IMR-90 (cell line): ENCODE data around the gene GJA10. TPM values are rescaled to one million over a fixed set of nuclear protein-coding genes. Genes with fewer than 3 reads are reported as not detected.

Experiments used
- ATAC-seq: fragments of 200-7000 bp; cut with Tn5 transposase; 2 replicates; pipeline ENCODE4 v1.9.1; 2020; ENCODE audit warnings: low read depth, mild to moderate bottlenecking, moderate library complexity
- BruUV-seq: library from RNA; stranded (reverse); fragments of 400-500 nt; replicated peaks from 2 replicates; lab custom pipeline; 2021; lab: Mats Ljungman, UMichigan
- CTCF ChIA-PET: fragments of 300-600 bp; formaldehyde crosslinking; extraction: SDS; loops from one replicate; lab custom pipeline; 2021; ENCODE audit warnings: antibody characterized with exemption; lab: Yijun Ruan, JAX
- POLR2A ChIA-PET: fragments of 300-600 bp; sonication (Branson Sonifier 250); formaldehyde crosslinking; loops from one replicate; lab custom pipeline; 2022; ENCODE audit warnings: antibody characterized with exemption; ENCODE audit not compliant: unreplicated experiment; lab: Charles Lee
- DNase-seq: peaks from one replicate; pipeline ENCODE4 v3.0.0; 2013
- H2AFZ ChIP-seq: replicated peaks from 2 replicates; pipeline ENCODE3; 2013; ENCODE audit warnings: low read length, mild to moderate bottlenecking; ENCODE audit not compliant: poor library complexity
- H2AK5ac ChIP-seq: 2 replicates; pipeline ENCODE4 v1.6.1; 2013; ENCODE audit warnings: low read depth, low read length, inconsistent platforms
- H2AK9ac ChIP-seq: replicated peaks from 2 replicates; pipeline ENCODE3; 2013; ENCODE audit warnings: mild to moderate bottlenecking, low read depth, low read length, moderate library complexity; ENCODE audit not compliant: poor library complexity
- H2BK120ac ChIP-seq: 2 replicates; pipeline ENCODE4 v1.6.1; 2013; ENCODE audit warnings: low read depth, low read length, inconsistent platforms
- H2BK15ac ChIP-seq: 3 replicates; pipeline ENCODE4 v1.6.1; 2013; ENCODE audit warnings: low read depth, low read length, inconsistent platforms
- H2BK20ac ChIP-seq: 2 replicates; pipeline ENCODE4 v1.6.1; 2013; ENCODE audit warnings: low read depth, mild to moderate bottlenecking, inconsistent platforms, low read length, moderate library complexity
- H2BK5ac ChIP-seq: 2 replicates; pipeline ENCODE4 v1.6.1; 2013; ENCODE audit warnings: mild to moderate bottlenecking, low read depth, low read length, inconsistent platforms; ENCODE audit not compliant: poor library complexity, severe bottlenecking
- H3K14ac ChIP-seq: replicated peaks from 2 replicates; pipeline ENCODE4 v1.6.1; 2013; ENCODE audit warnings: low read depth, low read length, inconsistent platforms
- H3K18ac ChIP-seq: 2 replicates; pipeline ENCODE4 v1.6.1; 2013; ENCODE audit warnings: low read depth, low read length, control low read depth
- H3K23ac ChIP-seq: 2 replicates; pipeline ENCODE4 v1.6.1; 2013; ENCODE audit warnings: low read depth, low read length, inconsistent platforms
- H3K27ac ChIP-seq: 2 replicates; pipeline ENCODE4 v1.5.1; 2013; ENCODE audit warnings: mild to moderate bottlenecking, control low read depth, low read length; ENCODE audit not compliant: insufficient read depth
- H3K27me3 ChIP-seq: 2 replicates; pipeline ENCODE4 v1.6.1; 2013; ENCODE audit warnings: low read length; ENCODE audit not compliant: control insufficient read depth, insufficient read depth
- H3K36me3 ChIP-seq: 2 replicates; pipeline ENCODE4 v1.6.1; 2013; ENCODE audit warnings: low read length, mixed read lengths; ENCODE audit not compliant: control insufficient read depth, insufficient read depth
- H3K4ac ChIP-seq: 2 replicates; pipeline ENCODE4 v1.6.1; 2013; ENCODE audit warnings: low read depth, low read length, inconsistent platforms
- H3K4me1 ChIP-seq: 2 replicates; pipeline ENCODE4 v1.6.1; 2013; ENCODE audit warnings: low read length, mixed read lengths; ENCODE audit not compliant: control insufficient read depth, insufficient read depth
- H3K4me2 ChIP-seq: 2 replicates; pipeline ENCODE4 v1.6.1; 2013; ENCODE audit warnings: low read depth, mild to moderate bottlenecking, control low read depth, low read length, moderate library complexity
- H3K4me3 ChIP-seq: 2 replicates; pipeline ENCODE4 v1.5.1; 2013; ENCODE audit warnings: low read depth, mild to moderate bottlenecking, control low read depth, low read length, moderate library complexity; ENCODE audit not compliant: insufficient read depth
- H3K56ac ChIP-seq: 2 replicates; pipeline ENCODE4 v1.6.1; 2013; ENCODE audit warnings: low read length, inconsistent platforms; ENCODE audit not compliant: insufficient read depth; ENCODE audit errors: extremely low read depth
- H3K79me1 ChIP-seq, 2 experiments: 2 replicates each; pipeline ENCODE4 v1.6.1; 2013; ENCODE audit warnings: low read length in 2 of 2, inconsistent platforms in 1 of 2, low read depth in 1 of 2
- H3K9ac ChIP-seq: 2 replicates; pipeline ENCODE4 v1.6.1; 2013; ENCODE audit warnings: low read depth, low read length, control low read depth
- H3K9me1 ChIP-seq: 2 replicates; pipeline ENCODE4 v1.6.1; 2013; ENCODE audit warnings: low read length, inconsistent platforms; ENCODE audit not compliant: insufficient read depth
- H3K9me3 ChIP-seq: 2 replicates; pipeline ENCODE4 v1.6.1; 2013; ENCODE audit warnings: low read length; ENCODE audit not compliant: control insufficient read depth, insufficient read depth
- H4K20me1 ChIP-seq: 2 replicates; pipeline ENCODE4 v1.6.1; 2013; ENCODE audit warnings: low read length, inconsistent platforms; ENCODE audit not compliant: insufficient read depth
- H4K5ac ChIP-seq: 2 replicates; pipeline ENCODE4 v1.6.1; 2013; ENCODE audit warnings: mild to moderate bottlenecking, low read depth, low read length, control low read depth
- H4K8ac ChIP-seq, 2 experiments: 2 replicates each; pipeline ENCODE4 v1.6.1; 2013; ENCODE audit warnings: low read depth in 2 of 2, low read length in 2 of 2, control low read depth in 1 of 2, inconsistent platforms in 1 of 2
- H4K91ac ChIP-seq: 2 replicates; pipeline ENCODE4 v1.6.1; 2013; ENCODE audit warnings: low read depth, low read length, inconsistent platforms; ENCODE audit not compliant: insufficient read depth
- BHLHE40 ChIP-seq: fragments of 150-350 bp; IDR thresholded peaks from 2 replicates; pipeline ENCODE4 v1.6.1; 2016; ENCODE audit warnings: mild to moderate bottlenecking, low read depth, low read length
- CEBPB ChIP-seq: IDR thresholded peaks from 2 replicates; pipeline ENCODE4 v1.6.1; 2012; ENCODE audit warnings: low read depth, low read length, improper control_type of control experiment
- POLR2A ChIP-seq: IDR thresholded peaks from 2 replicates; pipeline ENCODE4 v1.6.1; 2012; ENCODE audit warnings: mild to moderate bottlenecking, low read depth, low read length
- RFX5 ChIP-seq: IDR thresholded peaks from 2 replicates; pipeline ENCODE4 v1.8.0; 2012; ENCODE audit warnings: low read depth, mild to moderate bottlenecking, low read length, moderate library complexity
- SMC3 ChIP-seq: fragments of 150-350 bp; IDR thresholded peaks from 2 replicates; pipeline ENCODE4 v1.6.1; 2016; ENCODE audit warnings: low read depth, mild to moderate bottlenecking, antibody characterized with exemption, low read length, moderate library complexity
- WGBS, 2 experiments: methylation state at CpG; one replicate each; pipeline versions ENCODE4 v1.1.5 to v1.1.7; 2013; ENCODE audit warnings: missing lambda C conversion rate in 2 of 2; ENCODE audit not compliant: insufficient read length in 1 of 2; ENCODE audit errors: extremely low coverage in 2 of 2; 5-methylcytosine and 5-hydroxymethylcytosine counted together
- dilution Hi-C: fragments of 300-500 bp; cut with HindIII; formaldehyde crosslinking; loops from one replicate; pipeline ENCODE4 v1.14.3; 2018; ENCODE audit warnings: low sequenced_read_pairs; ENCODE audit not compliant: unreplicated experiment
- in situ Hi-C: fragments of 300-500 bp; cut with MboI; formaldehyde crosslinking; loops from 3 replicates; pipeline ENCODE4 v1.14.3; 2019; ENCODE audit warnings: low sequenced_read_pairs, inconsistent platforms, mixed read lengths
- intact Hi-C: fragments of 100-400 bp; cut with micrococcal nuclease; formaldehyde crosslinking; loops from 2 replicates; pipeline ENCODE4 v1.10.0; 2022
- polyA plus RNA-seq, 3 experiments: library from polyadenylated mRNA; depleted of rRNA; stranded (reverse); fragments of >200 nt; gene quantifications; 2 replicates each; pipeline ENCODE4 v1.2.3, GENCODE V29; 2012; ENCODE audit warnings: low replicate concordance in 1 of 3
- total RNA-seq: library from RNA; depleted of rRNA; stranded (reverse); fragments of >200 nt; gene quantifications from 2 replicates; pipeline ENCODE4 v1.2.3, GENCODE V29; 2012
- TF ChIP-seq, protein P1 (sequence below): conservative IDR thresholded peaks from 2 replicates; pipeline ENCODE4 v1.5.1; 2012; ENCODE audit warnings: mild to moderate bottlenecking, low read depth, low read length, improper control_type of control experiment

The GJA10 gene
- total and polyA plus RNA-seq, 2 of the 4 experiments (the other 2 are of a cell fraction) = not detected

DNA sequence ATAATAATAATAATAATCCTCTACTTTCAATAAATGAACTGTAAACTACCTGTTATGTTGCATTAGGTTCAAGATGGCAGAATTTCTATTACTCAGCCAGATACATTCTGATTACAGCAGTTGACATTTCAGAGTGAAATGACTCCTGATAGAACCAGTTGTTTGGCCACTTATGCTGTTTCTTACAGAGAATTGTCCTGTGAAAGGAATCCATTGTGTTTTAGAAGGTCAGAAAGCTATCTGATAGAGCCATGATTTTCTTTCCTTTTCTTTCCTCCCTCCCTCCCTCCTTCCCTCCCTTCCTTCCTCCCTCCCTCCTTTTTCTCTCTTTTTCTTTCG, 16.6 kb downstream of the GJA10 start:
- POLR2A ChIA-PET = no interaction called here
- no peak overlapping the region for H3K23ac ChIP-seq
- CTCF ChIA-PET = interaction anchor here (0.7 kb wide), 1 partner anchor 571 kb away, joined by 3 read pairs; no protein-coding TSS in a partner anchor
- H3K4me3 ChIP-seq = no peak overlapping the region
- dilution Hi-C loops (no loop called here), in situ Hi-C loops (no loop called here), intact Hi-C loops (no loop called here)
- WGBS, 2 experiments = 67% methylated on average over 1 of the region's 1 CpG; no CpG with 5 or more reads in 1 of the 2 experiments
- no peaks in the 10 kb centered on the region for H3K9me1 ChIP-seq
- H3K36me3 ChIP-seq = no peaks in the 10 kb centered on the region
- no peak overlapping the region for H3K4ac ChIP-seq
- H4K91ac ChIP-seq = no peak overlapping the region
- TF ChIP-seq, protein P1, sequence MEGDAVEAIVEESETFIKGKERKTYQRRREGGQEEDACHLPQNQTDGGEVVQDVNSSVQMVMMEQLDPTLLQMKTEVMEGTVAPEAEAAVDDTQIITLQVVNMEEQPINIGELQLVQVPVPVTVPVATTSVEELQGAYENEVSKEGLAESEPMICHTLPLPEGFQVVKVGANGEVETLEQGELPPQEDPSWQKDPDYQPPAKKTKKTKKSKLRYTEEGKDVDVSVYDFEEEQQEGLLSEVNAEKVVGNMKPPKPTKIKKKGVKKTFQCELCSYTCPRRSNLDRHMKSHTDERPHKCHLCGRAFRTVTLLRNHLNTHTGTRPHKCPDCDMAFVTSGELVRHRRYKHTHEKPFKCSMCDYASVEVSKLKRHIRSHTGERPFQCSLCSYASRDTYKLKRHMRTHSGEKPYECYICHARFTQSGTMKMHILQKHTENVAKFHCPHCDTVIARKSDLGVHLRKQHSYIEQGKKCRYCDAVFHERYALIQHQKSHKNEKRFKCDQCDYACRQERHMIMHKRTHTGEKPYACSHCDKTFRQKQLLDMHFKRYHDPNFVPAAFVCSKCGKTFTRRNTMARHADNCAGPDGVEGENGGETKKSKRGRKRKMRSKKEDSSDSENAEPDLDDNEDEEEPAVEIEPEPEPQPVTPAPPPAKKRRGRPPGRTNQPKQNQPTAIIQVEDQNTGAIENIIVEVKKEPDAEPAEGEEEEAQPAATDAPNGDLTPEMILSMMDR = no peak
- TF ChIP-seq BHLHE40 = no peak
- no peak for TF ChIP-seq SMC3
- TF ChIP-seq RFX5 = no peak
- TF ChIP-seq POLR2A = no peak
- TF ChIP-seq CEBPB = no peak
- no peak overlapping the region for H3K56ac ChIP-seq
- H2AFZ ChIP-seq = no peak overlapping the region
- no peaks in the 10 kb centered on the region for H3K9me3 ChIP-seq
- no peak overlapping the region for H2AK9ac ChIP-seq
- no peak overlapping the region for H4K5ac ChIP-seq
- H3K4me2 ChIP-seq = no peak overlapping the region
- H4K20me1 ChIP-seq = no peaks in the 10 kb centered on the region
- no peak overlapping the region for H3K9ac ChIP-seq
- no peak overlapping the region for H2BK15ac ChIP-seq
- H3K27me3 ChIP-seq = peaks cover 3% of the 10 kb centered on the region
- no peak overlapping the region for H2BK120ac ChIP-seq
- H3K14ac ChIP-seq = no peak overlapping the region
- no peak overlapping the region for H2BK5ac ChIP-seq
- no peaks in the 10 kb centered on the region for H3K79me1 ChIP-seq
- DNase-seq (no peak), ATAC-seq (no peak)
- H2BK20ac ChIP-seq = no peak overlapping the region
- H2AK5ac ChIP-seq = no peak overlapping the region
- no TSS peak for BruUV-seq
- H3K27ac ChIP-seq = no peak overlapping the region
- no peak overlapping the region for H3K18ac ChIP-seq
- H4K8ac ChIP-seq = no peak overlapping the region
- no peaks in the 10 kb centered on the region for H3K4me1 ChIP-seq
